Neural progenitor cell (in vitro differentiated cells): ENCODE data around the gene GTF2IRD1.

Experiments used
- EZH2 ChIP-seq: fragments of 200-600 bp; sonication (generic); IDR thresholded peaks from 2 replicates; pipeline ENCODE4 v1.6.1; 2017; ENCODE audit warnings: antibody characterized with exemption, mild to moderate bottlenecking, moderate library complexity
- TF ChIP-seq, protein P1 (sequence below): fragments of 200-600 bp; sonication (generic); IDR thresholded peaks from 2 replicates; pipeline ENCODE4 v1.5.1; 2017; ENCODE audit warnings: antibody characterized with exemption, mild to moderate bottlenecking

DNA sequence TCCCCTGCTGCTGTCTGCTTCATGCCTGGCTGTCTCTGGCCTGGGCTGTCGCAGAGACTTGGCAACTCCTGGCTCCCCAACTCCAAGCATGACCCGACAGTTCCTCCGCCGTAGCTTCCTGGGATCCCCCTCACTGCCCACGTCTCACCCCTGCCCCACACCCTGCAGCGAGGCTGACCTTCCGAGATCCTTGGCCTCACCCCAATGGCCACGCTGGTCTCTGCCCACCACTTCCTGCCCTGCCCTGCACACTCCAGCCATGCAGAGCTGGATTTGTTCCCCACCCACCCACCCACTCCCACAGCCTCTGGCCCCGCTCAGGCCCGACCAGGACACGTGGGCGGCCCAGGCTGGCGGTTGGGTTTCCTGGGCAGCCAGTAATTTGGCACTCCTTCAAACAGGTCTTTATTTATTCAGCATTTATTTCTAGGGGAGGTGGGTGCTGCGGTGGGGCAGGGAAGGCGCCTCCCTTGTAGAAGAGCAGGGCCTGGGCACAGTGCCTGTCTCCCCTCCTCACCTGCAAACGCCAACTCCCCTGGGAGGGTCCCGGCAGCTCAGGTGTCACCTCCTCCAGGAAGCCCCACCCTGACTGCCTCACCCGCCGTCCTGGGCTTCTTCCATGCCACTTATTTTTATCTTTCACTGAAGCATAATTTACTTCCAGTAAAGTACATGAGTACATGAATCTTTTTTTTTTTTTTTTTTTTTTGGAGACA lies 25.5 kb downstream of the GTF2IRD1 start:
- TF ChIP-seq, protein P1, sequence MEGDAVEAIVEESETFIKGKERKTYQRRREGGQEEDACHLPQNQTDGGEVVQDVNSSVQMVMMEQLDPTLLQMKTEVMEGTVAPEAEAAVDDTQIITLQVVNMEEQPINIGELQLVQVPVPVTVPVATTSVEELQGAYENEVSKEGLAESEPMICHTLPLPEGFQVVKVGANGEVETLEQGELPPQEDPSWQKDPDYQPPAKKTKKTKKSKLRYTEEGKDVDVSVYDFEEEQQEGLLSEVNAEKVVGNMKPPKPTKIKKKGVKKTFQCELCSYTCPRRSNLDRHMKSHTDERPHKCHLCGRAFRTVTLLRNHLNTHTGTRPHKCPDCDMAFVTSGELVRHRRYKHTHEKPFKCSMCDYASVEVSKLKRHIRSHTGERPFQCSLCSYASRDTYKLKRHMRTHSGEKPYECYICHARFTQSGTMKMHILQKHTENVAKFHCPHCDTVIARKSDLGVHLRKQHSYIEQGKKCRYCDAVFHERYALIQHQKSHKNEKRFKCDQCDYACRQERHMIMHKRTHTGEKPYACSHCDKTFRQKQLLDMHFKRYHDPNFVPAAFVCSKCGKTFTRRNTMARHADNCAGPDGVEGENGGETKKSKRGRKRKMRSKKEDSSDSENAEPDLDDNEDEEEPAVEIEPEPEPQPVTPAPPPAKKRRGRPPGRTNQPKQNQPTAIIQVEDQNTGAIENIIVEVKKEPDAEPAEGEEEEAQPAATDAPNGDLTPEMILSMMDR = no peak
- no peak for TF ChIP-seq EZH2
